D721Med (cell line): ENCODE measurements around the gene ANKRD22.

ENCODE experiments used
- DNase-seq: peaks from one replicate; pipeline ENCODE4 v3.0.0; 2011; ENCODE audit warnings: low spot score; ENCODE audit not compliant: insufficient read length
- FAIRE-seq: peaks from 2 replicates; lab custom pipeline; 2011; peaks lifted over from hg19 to GRCh38; lab: Jason Lieb, UNC
- CTCF ChIP-seq: IDR thresholded peaks from 2 replicates; pipeline ENCODE4 v1.5.1; 2012; ENCODE audit warnings: mild to moderate bottlenecking, control low read depth; ENCODE audit not compliant: insufficient read depth; ENCODE audit errors: missing control alignments

The ANKRD22 gene

GRCh38 chr10:88874281-88874680 lies 22.6 kb upstream of the ANKRD22 start:
- DNase-seq (no peak), FAIRE-seq (no peak)
- TF ChIP-seq CTCF: no peak

- TF ChIP-seq CTCF: no peak
- DNase-seq: no peak
- no peak for FAIRE-seq
Measured at GRCh38 chr10:88873757-88874156, 22.1 kb upstream of the ANKRD22 start.

- FAIRE-seq: no peak
- no peak for DNase-seq
Measured at GRCh38 chr10:88870089-88870488, 18.4 kb upstream of the ANKRD22 start.

GRCh38 chr10:88866454-88866853 lies 14.8 kb upstream of the ANKRD22 start:
- no peak for FAIRE-seq
- TF ChIP-seq CTCF: no peak
- DNase-seq: no peak

More at GRCh38 chr10:88870089-88870488, 18.4 kb upstream of the ANKRD22 start:
- no peak for TF ChIP-seq CTCF

- TF ChIP-seq CTCF: no peak
- DNase-seq (no peak), FAIRE-seq (no peak)
Measured at GRCh38 chr10:88865281-88865876, 13.7 kb upstream of the ANKRD22 start.

GRCh38 chr10:88861036-88861435 lies 9.4 kb upstream of the ANKRD22 start:
- no peak for DNase-seq
- TF ChIP-seq CTCF: no peak
- no peak for FAIRE-seq

- TF ChIP-seq CTCF: no peak
- FAIRE-seq: no peak
- no peak for DNase-seq
Measured at GRCh38 chr10:88858491-88858890, 6.8 kb upstream of the ANKRD22 start.
